Psoas muscle (tissue), 8 donors: ENCODE data around the gene LCE1B. TPM values are rescaled to one million over a fixed set of nuclear protein-coding genes. Genes with fewer than 3 reads are reported as not detected.

Experiments
- ATAC-seq, 4 donors: fragments of 200-7000 bp; cut with Tn5 transposase; one replicate each; pipeline ENCODE4 v1.9.1; 2020; ENCODE audit warnings: moderate library complexity in 3 of 4, mild to moderate bottlenecking in 2 of 4
- DNase-seq, 2 donors: peaks; one replicate each; pipeline ENCODE4 v3.0.0-alpha.2; 2020
- H3K27ac ChIP-seq: fragments of 200-600 bp; one replicate; pipeline ENCODE4 v1.8.0; 2022
- H3K27me3 ChIP-seq, 3 donors: fragments of 200-600 bp in 1 of 3; one replicate each; pipeline versions ENCODE4 v1.6.1 to v1.8.0; 2013 to 2022; ENCODE audit warnings: low read length in 2 of 3, mild to moderate bottlenecking in 2 of 3, moderate library complexity in 1 of 3; ENCODE audit not compliant: insufficient read depth in 3 of 3
- H3K36me3 ChIP-seq, 2 donors: fragments of 200-600 bp in 1 of 2; one replicate each; pipeline versions ENCODE4 v1.6.1 to v1.8.0; 2013 to 2022; ENCODE audit warnings: low read depth in 1 of 2, mild to moderate bottlenecking in 1 of 2, moderate library complexity in 1 of 2; ENCODE audit not compliant: insufficient read depth in 1 of 2
- H3K4me1 ChIP-seq: fragments of 200-600 bp; one replicate; pipeline ENCODE4 v1.8.0; 2022
- H3K4me3 ChIP-seq: fragments of 200-600 bp; one replicate; pipeline ENCODE4 v1.8.0; 2022; ENCODE audit warnings: mild to moderate bottlenecking
- H3K9me3 ChIP-seq: fragments of 200-600 bp; one replicate; pipeline ENCODE4 v1.8.0; 2022
- CTCF ChIP-seq: fragments of 200-600 bp; IDR thresholded peaks from one replicate; pipeline ENCODE4 v1.8.0; 2022; ENCODE audit warnings: antibody characterized with exemption
- WGBS, 3 donors: extraction: QIAGEN DNeasy Blood & Tissue Kit; methylation state at CpG; one replicate each; pipeline versions ENCODE4 v1.1.6 to v1.1.7; 2013; 5-methylcytosine and 5-hydroxymethylcytosine counted together
- intact Hi-C, 2 donors: fragments of 100-400 bp; cut with DNase I; formaldehyde crosslinking; loops; one replicate each; pipeline versions ENCODE4 v1.11.0 to v1.14.2; 2022
- polyA plus RNA-seq, 3 donors: library from polyadenylated mRNA; stranded (reverse); fragments of 200-250 nt; gene quantifications; one replicate each; pipeline ENCODE4 v1.2.3, GENCODE V29; 2013
- total RNA-seq, 4 donors: library from RNA; stranded (reverse); fragmentation: NEBNext Ultra II Directional in 2 of 4; extraction: Animal tissue kit (Norgen Biotek cat#: 25700) in 2 of 4; gene quantifications; one replicate each; pipeline versions ENCODE4 v1.2.1 to v1.2.4, GENCODE V29; 2021 to 2023
- donor health status: healthy with polysubstance abuse.
- donor health status: DM: no; HTN: no; CAD: no; lungs with moderate emphysema.
- donor health status: Bipolar disorder and iron deficiency.
- donor health status: healthy.
- donor health status: DM: yes; HTN: yes; CAD: no.
- donor health status: DM: no; HTN: no; CAD: no.
- donor health status: DM: no; HTN: no; CAD: no.
- donor health status: DM: yes; HTN: yes; CAD: no.

The LCE1B gene
- total and polyA plus RNA-seq, 7 donors: not detected

GRCh38 chr1:152817309-152817708, 5.5 kb downstream of the LCE1B start:
- H3K9me3 ChIP-seq: no peaks in the 10 kb centered on the region
- no peak overlapping the region for H3K27ac ChIP-seq
- 82 to 85% (median 83%) methylated on average over 6 of the region's 6 CpGs for WGBS, 3 donors
- no peak for ATAC-seq
- H3K36me3 ChIP-seq: no peaks in the 10 kb centered on the region
- H3K27me3 ChIP-seq: no peaks in the 10 kb centered on the region
- H3K4me1 ChIP-seq: no peaks in the 10 kb centered on the region
- no peak overlapping the region for H3K4me3 ChIP-seq
- DNase-seq: no peak
- intact Hi-C loops: no loop called here
- no peak for TF ChIP-seq CTCF

- H3K27me3 ChIP-seq: no peaks in the 10 kb centered on the region
- H3K4me3 ChIP-seq: no peak overlapping the region
- DNase-seq: no peak
- no peaks in the 10 kb centered on the region for H3K4me1 ChIP-seq
- no peak for ATAC-seq
- WGBS, 3 donors: 35 to 40% (median 39%) methylated on average over 5 of the region's 5 CpGs
- intact Hi-C loops: no loop called here
- no peak overlapping the region for H3K27ac ChIP-seq
- H3K36me3 ChIP-seq: no peaks in the 10 kb centered on the region
- H3K9me3 ChIP-seq: no peaks in the 10 kb centered on the region
- no peak for TF ChIP-seq CTCF
Measured at GRCh38 chr1:152823294-152823693, 11.5 kb downstream of the LCE1B start.

GRCh38 chr1:152824964-152825363, 13.2 kb downstream of the LCE1B start:
- ATAC-seq (no peak), DNase-seq (no peak)
- Histone ChIP-seq H3K4me1 (no peaks in the 10 kb centered on the region), H3K36me3 (no peaks in the 10 kb centered on the region), H3K9me3 (no peaks in the 10 kb centered on the region), H3K4me3 (no peak overlapping the region), H3K27me3 (no peaks in the 10 kb centered on the region), H3K27ac (no peak overlapping the region)
- intact Hi-C loops: no loop called here
- no peak for TF ChIP-seq CTCF

GRCh38 chr1:152827173-152827572, 15.4 kb downstream of the LCE1B start, which contains the start of gene LCE1A:
LCE1A (plus strand) TSS chr1:152827473; CDS start chr1:152827473, 0 bp downstream.
- H3K4me1 ChIP-seq: no peaks in the 10 kb centered on the region
- H3K27me3 ChIP-seq: no peaks in the 10 kb centered on the region
- no peak within 1 kb of the TSS for H3K27ac ChIP-seq
- intact Hi-C loops: no loop called here
- no peak within 1 kb of the TSS for H3K4me3 ChIP-seq
- DNase-seq (no peak), ATAC-seq (no peak)
- TF ChIP-seq CTCF: no peak
- H3K36me3 ChIP-seq: no peaks in the 10 kb centered on the region
- H3K9me3 ChIP-seq: no peaks in the 10 kb centered on the region
- WGBS, 3 donors: 62 to 89% (median 74%) methylated on average over 2 of the region's 2 CpGs

- no peaks in the 10 kb centered on the region for H3K27me3 ChIP-seq
- ATAC-seq (no peak), DNase-seq (no peak)
- H3K4me1 ChIP-seq: no peaks in the 10 kb centered on the region
- no peak overlapping the region for H3K4me3 ChIP-seq
- intact Hi-C loops: no loop called here
- no peaks in the 10 kb centered on the region for H3K9me3 ChIP-seq
- H3K27ac ChIP-seq: no peak overlapping the region
- WGBS, 3 donors: 37 to 43% (median 40%) methylated on average over 2 of the region's 2 CpGs
- H3K36me3 ChIP-seq: no peaks in the 10 kb centered on the region
- TF ChIP-seq CTCF: no peak
Measured at GRCh38 chr1:152836870-152837269, 25.1 kb downstream of the LCE1B start.
